Measurements from ENCODE around the gene SERGEF. TPM values are rescaled to one million over a fixed set of nuclear protein-coding genes. Genes with fewer than 3 reads are reported as not detected.

SERGEF gene
- total RNA-seq, 1 donor from 2014 or later: 17.7 TPM

GRCh38 chr11:17812091-17812864 is 200.6 kb downstream of the SERGEF start:
- peak; percentile 58 for DNase-seq

GRCh38 chr11:17811352-17811751 is 201.5 kb downstream of the SERGEF start:
- no peak for DNase-seq

- peak; percentile 46 for DNase-seq
Observed at GRCh38 chr11:17810746-17811145, 202.1 kb downstream of the SERGEF start.

DNA sequence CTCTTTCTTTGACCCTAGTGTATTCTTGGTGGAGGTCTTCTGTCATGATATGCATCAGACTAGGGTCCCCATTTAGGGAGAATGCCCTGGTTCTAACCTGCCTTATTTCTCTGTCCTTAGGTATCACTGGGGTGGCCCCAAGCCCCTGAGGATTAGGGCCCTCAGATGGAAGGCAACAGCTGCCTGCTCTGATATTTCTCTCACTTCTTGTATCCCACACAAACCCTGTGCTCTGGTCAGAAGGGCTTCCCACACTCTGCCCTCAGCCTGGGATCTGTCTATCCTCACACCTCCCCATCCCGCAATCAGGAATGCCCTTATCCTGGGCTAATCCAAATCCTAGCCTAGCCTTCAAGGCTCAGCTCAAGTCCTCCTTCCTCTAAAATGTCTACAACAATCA is 202.8 kb downstream of the SERGEF start:
- DNase-seq: no peak

GRCh38 chr11:17807034-17807433 is 205.8 kb downstream of the SERGEF start:
- no peak for DNase-seq

DNA sequence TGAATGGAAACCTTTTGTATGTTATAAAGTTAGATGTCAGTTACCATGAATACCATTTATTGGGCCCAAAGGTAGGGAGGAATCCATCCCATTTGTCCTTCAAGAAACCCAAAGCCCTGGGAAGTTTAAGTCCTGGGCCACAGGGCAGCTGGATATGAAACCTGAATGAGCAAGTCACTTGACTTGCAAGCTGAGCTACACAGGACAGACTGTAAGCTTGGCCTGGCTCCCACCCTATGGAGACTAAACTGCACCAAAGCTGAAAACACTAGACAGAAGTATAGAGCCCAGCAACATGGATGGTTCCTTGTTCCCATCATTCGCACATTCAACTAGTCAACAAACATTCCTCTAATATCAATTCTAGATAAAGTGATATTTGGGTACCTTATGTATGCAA is 207.0 kb downstream of the SERGEF start:
- DNase-seq: no peak

DNA sequence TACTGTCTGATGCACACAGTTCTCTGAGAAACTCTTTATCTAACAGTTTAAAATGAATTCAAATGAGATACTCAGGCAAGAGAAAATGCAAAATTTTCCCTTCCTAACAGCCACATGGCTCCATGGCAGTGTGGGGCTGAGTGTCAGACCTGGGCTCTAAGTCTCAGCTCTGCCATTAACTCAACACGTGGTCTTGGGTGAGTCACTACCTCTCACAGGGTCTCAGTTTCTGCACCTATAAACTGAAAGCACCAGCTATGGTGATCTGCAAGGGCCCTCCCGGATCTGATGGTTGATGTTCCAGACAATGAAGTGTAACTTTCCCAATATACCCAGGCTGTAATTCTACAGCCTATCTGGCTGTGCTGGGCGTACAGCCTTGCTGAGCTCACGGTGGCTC is 207.8 kb downstream of the SERGEF start:
- DNase-seq: no peak

DNA sequence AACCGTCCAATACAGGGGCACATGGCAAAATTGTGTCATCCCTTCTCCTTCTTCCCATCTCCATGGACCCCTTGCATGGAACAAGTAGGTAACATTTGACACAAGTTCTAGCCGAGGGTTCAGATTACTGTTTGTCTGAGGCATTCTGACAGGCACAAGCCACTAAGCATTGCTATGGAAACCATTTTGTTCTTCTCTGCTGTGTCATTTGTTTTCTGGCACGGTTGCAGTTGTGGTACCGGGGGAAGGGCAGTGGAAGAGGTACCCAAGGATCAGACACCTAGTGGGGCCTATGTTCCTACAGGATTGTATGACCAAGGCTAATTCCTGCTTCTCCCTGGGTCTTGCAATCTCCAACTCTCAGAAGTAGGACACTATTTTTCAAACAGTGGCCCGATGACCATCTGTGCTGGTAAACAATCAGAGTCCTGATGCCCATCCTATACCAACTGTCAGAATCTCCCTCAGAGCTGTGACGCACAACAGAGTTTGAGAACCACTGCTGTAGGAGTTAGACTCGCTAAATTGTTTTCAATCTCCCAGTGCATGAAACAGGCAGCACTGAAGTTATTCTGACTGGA is 209.0 kb downstream of the SERGEF start:
- DNase-seq: no peak

- no peak for DNase-seq
Observed at GRCh38 chr11:17802491-17802890, 210.4 kb downstream of the SERGEF start.

DNA sequence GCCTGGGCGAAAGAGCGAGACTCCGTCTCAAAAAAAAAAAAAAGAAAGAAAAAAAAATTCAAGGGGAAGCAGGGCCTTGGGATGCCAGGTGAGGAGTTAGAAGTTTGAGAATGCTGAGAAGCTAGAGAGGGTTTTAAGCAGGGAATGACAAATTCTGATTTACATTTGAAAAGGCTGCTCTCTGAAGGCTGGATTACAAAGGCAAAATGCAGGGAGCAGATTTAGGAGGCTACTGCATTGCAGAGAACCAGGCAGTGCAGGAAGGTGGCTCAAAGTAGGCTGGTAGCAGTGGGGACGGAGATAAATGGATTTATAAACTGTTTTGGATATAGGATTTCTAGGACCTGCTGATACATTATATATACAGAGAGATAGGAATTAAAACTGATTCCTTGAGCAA is 211.7 kb downstream of the SERGEF start:
- no peak for DNase-seq

- no peak for DNase-seq
Observed at GRCh38 chr11:17799147-17799546, 213.7 kb downstream of the SERGEF start.

GRCh38 chr11:17798716-17799115 is 214.1 kb downstream of the SERGEF start:
- no peak for DNase-seq

- DNase-seq: peak; percentile 61
Observed at GRCh38 chr11:17798253-17798652, 214.6 kb downstream of the SERGEF start.

DNA sequence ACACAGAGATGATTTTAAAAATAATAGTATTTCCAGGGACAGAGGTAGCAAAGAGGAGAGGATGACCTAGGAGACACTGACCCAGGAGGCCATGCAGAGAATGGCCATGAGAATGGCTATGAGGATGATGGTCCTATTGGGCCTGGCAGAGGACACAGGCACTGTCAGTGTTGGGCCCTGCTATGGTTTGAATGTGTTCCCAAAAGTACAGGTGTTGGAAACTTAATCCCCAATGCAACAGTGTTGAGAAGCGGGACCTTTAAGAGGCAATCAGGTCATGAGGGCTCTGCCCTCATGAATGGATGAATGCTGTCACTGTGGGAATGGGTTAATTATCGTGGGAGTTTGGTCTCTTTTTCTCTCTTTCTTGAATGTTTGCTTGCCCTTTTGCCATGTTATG is 216.7 kb downstream of the SERGEF start:
- DNase-seq: no peak

DNA sequence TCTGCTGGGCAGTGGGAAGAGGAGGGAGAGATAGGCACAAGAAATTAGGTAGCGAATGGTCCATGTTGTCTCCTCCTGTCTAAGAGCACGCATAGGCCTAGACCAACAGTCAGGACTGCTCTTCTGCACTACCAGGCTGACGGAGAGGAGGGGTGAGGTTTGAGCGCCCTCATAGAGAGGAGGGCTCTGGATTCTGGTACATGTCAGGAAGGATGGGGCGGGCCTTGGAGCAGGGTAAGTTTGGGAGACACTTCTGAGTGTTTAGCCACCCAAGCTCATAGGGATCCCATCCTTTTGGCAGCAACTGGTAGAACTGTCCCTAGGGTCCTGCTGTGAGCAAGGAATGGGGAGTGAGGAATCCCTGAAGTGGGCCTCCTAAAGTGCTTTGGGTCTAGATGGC is 217.9 kb downstream of the SERGEF start:
- no peak for DNase-seq

DNA sequence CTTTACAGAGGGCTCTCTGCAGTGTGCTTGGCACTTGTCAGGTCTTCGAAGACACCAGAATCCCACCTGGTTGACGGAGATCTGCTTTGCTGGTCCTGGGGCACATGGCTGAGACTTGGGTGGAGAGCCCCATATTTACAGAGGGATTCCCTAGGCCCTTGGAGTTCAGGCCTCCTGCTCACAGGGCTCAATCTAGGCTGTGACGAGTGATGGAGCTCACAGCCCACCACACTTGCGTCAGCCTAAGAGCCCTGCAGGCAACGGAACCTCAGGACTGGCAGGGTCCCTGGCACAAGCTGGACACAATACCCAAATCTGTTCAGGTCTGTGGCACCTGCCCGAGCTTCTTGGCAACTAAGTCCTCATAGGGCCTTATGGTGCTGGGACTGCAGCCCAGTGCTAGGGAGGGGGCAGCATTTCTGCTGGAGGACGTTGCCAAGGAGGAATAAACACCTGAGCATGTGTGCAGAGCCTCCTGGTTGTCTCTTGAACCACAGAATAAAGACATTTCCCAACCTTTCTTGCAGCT is 219.1 kb downstream of the SERGEF start:
- no peak for DNase-seq

DNA sequence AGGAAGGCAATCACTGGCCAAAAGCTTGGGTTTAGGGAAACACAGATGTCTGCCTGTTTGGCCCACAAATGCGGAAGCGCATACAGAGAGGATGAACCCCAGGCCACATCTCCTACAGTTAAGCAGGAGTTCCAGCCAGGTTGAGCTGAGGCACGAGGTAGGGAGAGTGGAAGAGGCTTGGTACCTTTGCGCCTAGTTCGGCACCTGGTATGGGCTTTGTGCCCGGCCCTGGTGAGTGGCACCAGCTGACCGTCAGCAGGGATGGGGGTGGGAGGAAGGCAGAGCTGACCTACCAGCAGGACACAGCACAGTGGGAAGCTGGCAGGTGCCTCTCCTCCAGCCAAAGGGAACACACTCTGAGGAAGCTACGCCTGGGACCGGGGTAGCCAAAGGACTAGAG is 220.7 kb downstream of the SERGEF start:
- DNase-seq: no peak

- DNase-seq: no peak
Observed at GRCh38 chr11:17791144-17791543, 221.7 kb downstream of the SERGEF start.

GRCh38 chr11:17790453-17790852 is 222.4 kb downstream of the SERGEF start:
- no peak for DNase-seq

DNA sequence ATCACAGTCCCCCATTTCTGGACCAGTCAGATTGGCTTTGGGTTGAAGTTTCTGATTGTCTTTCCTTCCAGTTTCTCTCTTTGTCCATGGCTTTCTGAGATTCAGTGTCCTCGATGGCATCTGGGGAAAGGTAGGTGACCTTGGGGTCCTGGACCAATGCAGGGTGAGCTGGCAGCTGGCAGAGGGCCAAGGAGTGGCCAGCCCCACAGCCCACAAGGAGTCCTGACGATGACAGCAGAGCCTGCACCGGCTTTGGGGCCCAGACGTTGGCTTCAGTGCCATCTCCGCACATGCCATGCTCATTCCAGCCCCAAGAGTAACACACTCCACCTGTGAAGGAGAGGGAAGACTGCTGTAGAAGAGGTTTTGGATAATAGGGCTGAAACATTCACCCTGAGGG is 224.8 kb downstream of the SERGEF start:
- no peak for DNase-seq

- DNase-seq: no peak
Observed at GRCh38 chr11:17786824-17787525, 225.9 kb downstream of the SERGEF start.

DNA sequence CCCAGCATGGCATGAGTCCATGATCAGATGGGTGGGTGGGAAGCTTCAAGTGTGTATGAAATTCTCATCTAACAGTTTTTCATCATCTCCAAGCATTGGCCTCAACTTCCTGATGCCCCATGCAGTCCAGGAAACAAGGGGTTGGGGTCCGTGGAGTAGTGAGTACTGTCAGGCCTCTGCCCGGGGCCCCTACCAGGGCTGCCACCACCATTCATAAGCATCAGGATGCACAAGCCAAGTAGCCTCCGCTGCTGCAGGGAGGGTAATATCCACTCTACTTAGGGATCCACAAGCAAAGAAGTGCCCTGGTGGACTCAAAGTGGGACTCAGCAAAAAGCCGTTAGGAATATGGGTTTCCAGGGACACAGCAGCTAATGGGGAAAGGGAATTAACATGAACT is 229.0 kb downstream of the SERGEF start:
- no peak for DNase-seq

GRCh38 chr11:17782603-17783337 is 230.1 kb downstream of the SERGEF start:
- DNase-seq: no peak
